ENCODE results near the gene STK33.

Gene STK33

DNA sequence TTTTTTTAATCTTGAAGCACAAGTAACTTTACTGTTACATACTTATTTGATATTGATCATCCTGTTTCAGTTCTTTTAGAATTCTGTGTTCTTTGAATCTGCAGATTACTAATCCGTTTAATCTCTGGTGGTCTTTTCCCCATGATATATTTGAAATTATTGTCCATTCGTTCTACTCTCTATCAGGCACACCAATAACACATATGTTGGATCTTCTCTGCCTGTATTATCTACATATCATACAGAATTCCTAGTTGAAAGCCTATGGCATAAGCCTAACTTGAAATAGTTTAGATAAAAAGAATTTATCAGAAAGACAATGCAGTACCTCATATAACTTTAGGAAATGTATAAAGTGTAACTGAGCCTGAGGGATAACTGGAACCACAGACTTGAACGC is 32.6 kb downstream of the STK33 start:
- POLR2A ChIA-PET, result no interaction called here
- TF ChIP-seq ZNF362 (tag by site-specific recombination; IDR thresholded peaks at IDR 0.05), result no peak
- TF ChIP-seq MYNN (tag by site-specific recombination; IDR thresholded peaks at IDR 0.05; ENCODE audit: borderline replicate concordance), result no peak
- no peak for TF ChIP-seq ZNF585B (tag by site-specific recombination; IDR thresholded peaks at IDR 0.05)
- peak; percentile 84 for TF ChIP-seq ZNF133 (tag by site-specific recombination; IDR thresholded peaks at IDR 0.05)
- TF ChIP-seq GLIS2 (tag by site-specific recombination; IDR thresholded peaks at IDR 0.05), result no peak
- TF ChIP-seq TCF7L2 (IDR thresholded peaks at IDR 0.05; ENCODE audit: borderline replicate concordance, low read depth, low read length), result no peak
- TF ChIP-seq TRIM28 (IDR thresholded peaks at IDR 0.05; ENCODE audit: borderline replicate concordance, low read length), result 0 out of 2 replicates have a peak, but pooled peaks have one; percentile 37
- TF ChIP-seq ZNF623 (tag by site-specific recombination; IDR thresholded peaks at IDR 0.05), result no peak
- TF ChIP-seq SETDB1 (IDR thresholded peaks at IDR 0.05; ENCODE audit: insufficient read length, low read length), result peak; percentile 59
- Histone ChIP-seq H3K27ac (ENCODE audit: extremely low read depth, low read depth, low read length) (no peak overlapping the region), H3K4me3 (ENCODE audit: low read depth, low read length) (no peak overlapping the region), H3K9me3 (ENCODE audit: control insufficient read depth, insufficient read depth, low read depth, low read length) (no peaks in the 10 kb centered on the region), H3K4me1 (ENCODE audit: control insufficient read depth, insufficient read depth, low read length) (no peaks in the 10 kb centered on the region), H3K36me3 (ENCODE audit: control insufficient read depth in 2 of 2, insufficient read depth in 1 of 2, low read length in 2 of 2) (no peaks in the 10 kb centered on the region)
- CTCF ChIA-PET, result interaction anchor here (0.7 to 1.7 kb wide), 4 partner anchors 9 to 555 kb away, joined by 3 to 5 read pairs (median 4); no protein-coding TSS in a partner anchor

GRCh38 chr11:8558436-8558835 is 35.6 kb downstream of the STK33 start:
- CTCF ChIA-PET, result interaction anchor here (0.6 to 1.2 kb wide), 3 partner anchors 8 to 366 kb away, joined by 3 to 5 read pairs (median 4); no protein-coding TSS in a partner anchor
- Histone ChIP-seq H3K27ac (ENCODE audit: extremely low read depth, low read depth, low read length) (no peak overlapping the region), H3K36me3 (ENCODE audit: control insufficient read depth in 2 of 2, insufficient read depth in 1 of 2, low read length in 2 of 2) (no peaks in the 10 kb centered on the region), H3K9me3 (ENCODE audit: control insufficient read depth, insufficient read depth, low read depth, low read length) (no peaks in the 10 kb centered on the region), H3K4me1 (ENCODE audit: control insufficient read depth, insufficient read depth, low read length) (no peaks in the 10 kb centered on the region), H3K4me3 (ENCODE audit: low read depth, low read length) (no peak overlapping the region)
- TF ChIP-seq ZBTB7A (tag by site-specific recombination; IDR thresholded peaks at IDR 0.05; ENCODE audit: low read depth) (no peak), ZNF362 (tag by site-specific recombination; IDR thresholded peaks at IDR 0.05) (no peak), ZNF701 (tag by site-specific recombination; IDR thresholded peaks at IDR 0.05) (no peak), ZNF768 (tag by site-specific recombination; IDR thresholded peaks at IDR 0.05) (no peak), ZFP37 (tag by site-specific recombination; IDR thresholded peaks at IDR 0.05) (no peak), ZSCAN5A (tag by site-specific recombination; IDR thresholded peaks at IDR 0.05) (no peak), EGR2 (tag by site-specific recombination; IDR thresholded peaks at IDR 0.05; ENCODE audit: low read depth) (no peak)
- TF ChIP-seq, protein P1, sequence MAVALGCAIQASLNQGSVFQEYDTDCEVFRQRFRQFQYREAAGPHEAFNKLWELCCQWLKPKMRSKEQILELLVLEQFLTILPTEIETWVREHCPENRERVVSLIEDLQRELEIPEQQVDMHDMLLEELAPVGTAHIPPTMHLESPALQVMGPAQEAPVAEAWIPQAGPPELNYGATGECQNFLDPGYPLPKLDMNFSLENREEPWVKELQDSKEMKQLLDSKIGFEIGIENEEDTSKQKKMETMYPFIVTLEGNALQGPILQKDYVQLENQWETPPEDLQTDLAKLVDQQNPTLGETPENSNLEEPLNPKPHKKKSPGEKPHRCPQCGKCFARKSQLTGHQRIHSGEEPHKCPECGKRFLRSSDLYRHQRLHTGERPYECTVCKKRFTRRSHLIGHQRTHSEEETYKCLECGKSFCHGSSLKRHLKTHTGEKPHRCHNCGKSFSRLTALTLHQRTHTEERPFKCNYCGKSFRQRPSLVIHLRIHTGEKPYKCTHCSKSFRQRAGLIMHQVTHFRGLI (tag by site-specific recombination; IDR thresholded peaks at IDR 0.05), result no peak
- TF ChIP-seq, protein P2, sequence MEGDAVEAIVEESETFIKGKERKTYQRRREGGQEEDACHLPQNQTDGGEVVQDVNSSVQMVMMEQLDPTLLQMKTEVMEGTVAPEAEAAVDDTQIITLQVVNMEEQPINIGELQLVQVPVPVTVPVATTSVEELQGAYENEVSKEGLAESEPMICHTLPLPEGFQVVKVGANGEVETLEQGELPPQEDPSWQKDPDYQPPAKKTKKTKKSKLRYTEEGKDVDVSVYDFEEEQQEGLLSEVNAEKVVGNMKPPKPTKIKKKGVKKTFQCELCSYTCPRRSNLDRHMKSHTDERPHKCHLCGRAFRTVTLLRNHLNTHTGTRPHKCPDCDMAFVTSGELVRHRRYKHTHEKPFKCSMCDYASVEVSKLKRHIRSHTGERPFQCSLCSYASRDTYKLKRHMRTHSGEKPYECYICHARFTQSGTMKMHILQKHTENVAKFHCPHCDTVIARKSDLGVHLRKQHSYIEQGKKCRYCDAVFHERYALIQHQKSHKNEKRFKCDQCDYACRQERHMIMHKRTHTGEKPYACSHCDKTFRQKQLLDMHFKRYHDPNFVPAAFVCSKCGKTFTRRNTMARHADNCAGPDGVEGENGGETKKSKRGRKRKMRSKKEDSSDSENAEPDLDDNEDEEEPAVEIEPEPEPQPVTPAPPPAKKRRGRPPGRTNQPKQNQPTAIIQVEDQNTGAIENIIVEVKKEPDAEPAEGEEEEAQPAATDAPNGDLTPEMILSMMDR (tag by site-specific recombination; IDR thresholded peaks at IDR 0.05), result no peak
- POLR2A ChIA-PET, result no interaction called here

Data from HEK293 (cell line).